Inflammatory macrophage treated with lipopolysaccharide for 1 hour (primary cell): Measurements from ENCODE around the gene CFAP97D2.
"Not testable (repeated sequence)": the region's sequence is repeated elsewhere in the genome, so short reads cannot be mapped to it uniquely, and the experiment has no call there.

ENCODE experiments used
- DNase-seq, 2 donors: peaks; one replicate each; pipeline ENCODE4 v3.0.0-alpha.2; 2020 to 2022

CFAP97D2 gene

DNA sequence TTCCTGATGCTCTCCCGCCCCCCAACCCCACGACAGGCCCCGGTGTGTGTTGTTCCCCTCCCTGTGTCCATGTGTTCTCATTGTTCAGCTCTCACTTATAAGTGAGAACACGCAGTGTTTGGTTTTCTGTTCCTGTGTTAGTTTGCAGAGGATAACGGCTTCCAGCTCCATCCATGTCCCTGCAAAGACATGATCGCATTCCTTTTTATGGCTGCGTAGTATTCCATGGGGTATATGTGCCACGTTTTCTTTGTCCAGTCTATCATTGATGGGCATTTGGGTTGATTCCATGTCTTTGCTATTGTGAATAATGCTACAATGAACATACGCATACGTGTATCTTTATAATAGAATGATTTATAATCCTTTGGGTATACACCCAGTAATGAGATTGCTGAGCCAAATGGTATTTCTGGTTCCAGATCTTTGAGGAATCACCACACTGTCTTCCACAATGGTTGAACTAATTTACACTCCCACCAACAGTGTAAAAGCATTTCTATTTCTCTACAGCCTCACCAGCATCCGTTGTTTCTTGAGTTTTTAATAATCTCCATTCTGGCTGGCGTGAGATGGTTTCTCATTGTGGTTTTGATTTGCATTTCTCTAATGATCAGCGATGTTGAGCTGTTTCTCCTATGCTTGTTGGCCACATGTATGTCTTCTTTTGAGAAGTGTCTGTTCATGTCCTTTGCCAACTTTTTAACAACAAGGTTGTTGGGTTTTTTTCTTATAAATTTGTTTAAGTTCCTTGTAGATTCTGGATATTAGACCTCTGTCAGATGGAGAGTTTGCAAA, 20.0 kb upstream of the CFAP97D2 start:
- not testable (repeated sequence) for DNase-seq

DNA sequence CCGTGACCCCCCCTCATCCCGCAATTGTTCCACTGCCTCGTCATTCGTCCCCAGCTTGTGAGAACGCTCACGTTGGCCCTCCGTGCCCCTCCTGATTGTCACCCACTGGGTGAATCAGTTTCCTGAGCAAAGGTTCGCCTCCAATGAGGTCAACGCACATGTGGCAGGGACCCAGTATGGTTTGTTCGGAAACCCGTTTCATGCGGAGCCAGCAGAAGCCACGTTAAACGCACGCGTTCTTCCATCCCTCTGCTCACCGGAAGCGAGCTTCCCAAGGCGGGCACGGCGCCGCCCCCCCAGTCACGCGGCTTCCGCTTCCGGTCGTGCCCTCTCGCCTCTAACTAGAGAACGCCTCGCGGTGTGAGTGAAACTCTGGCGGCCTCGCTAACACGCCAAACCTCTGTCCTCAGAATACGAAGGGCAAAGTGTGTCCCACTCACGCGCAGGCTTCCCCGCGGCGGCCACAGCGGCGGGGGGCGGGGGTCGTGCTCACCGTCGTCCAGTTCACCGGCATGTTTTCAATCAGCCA, 18.0 kb upstream of the CFAP97D2 start:
- no peak for DNase-seq

DNA sequence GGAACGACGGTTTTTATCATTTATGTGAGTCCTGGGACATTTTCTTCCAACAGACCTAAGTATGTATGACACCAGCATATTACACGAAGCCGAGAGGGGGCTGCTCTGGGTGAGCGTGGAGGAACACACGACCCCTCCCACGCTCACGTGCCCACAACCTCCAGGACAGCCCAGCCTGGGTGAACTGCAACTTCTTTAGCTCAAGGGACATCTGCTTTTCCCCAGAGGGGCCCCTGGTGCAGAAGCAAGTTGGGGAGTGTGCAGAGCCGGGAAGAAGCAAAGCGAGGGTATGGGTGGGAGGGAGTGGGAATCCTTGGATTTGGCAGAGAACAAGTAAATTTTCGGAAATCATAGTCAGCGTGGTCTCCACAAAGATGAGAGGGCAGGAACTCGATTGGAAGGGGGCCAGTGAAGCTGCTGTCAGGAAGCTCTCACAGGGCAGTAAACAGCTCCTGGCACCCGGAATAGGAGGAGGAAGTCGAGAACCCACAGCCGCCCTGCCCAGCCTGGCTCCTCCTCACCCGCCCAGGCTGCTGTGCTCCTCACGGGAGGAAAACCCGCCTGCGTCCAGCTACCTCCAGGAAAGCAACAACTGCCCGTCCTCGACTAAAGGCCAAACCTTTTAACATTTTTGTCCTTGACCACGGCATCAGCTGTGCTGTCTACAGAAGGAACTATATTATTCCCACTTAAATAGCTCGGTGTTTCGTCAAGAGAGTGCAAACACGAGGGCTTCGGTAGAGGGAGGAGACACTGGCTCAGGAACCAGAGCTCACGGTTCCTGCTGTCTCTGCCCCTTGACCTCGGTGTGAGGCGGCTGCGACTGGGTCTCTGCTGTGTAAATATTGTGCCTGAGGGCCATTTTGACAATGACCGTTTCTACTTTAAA, 17.2 kb upstream of the CFAP97D2 start:
- peak; percentile 48 to 56 for DNase-seq

DNA sequence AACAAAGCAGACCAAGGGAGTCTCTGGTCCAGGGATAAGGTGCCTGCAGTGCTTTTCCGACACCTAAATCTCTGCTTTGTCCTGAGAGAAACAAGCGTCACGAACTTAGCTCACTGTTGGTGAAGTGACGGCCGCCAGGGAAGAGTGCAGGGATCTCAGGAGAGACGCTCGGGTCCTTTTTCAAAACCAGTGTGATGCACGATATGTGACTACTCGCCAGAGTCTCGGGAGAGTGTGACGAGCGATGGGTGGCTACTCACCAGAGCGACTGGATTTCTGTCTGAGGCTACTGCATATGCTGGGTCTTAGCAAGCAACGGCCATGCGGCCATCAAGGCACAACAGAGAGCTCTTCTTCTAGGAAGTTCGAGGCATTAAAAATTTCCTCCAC, 16.5 kb upstream of the CFAP97D2 start:
- DNase-seq, result no peak

DNA sequence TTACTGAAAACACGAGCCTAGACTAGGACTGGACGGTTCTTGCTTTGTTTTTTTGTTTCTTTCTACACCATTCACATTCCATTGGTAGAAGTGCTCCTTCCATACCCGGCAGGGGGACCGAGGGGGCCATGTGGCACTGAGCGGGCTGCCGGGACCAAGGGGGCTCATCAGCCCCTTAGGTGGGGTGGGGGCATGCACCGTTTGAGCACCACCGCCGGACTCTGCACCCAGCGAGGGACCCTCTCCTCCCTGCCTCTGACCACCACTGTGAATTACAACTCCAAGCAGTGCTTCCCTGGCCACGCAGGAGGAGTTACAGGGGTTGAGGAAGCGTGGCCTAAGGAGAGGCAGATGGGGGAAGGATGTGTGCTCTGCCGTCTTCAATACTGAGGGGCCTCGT, 15.0 kb upstream of the CFAP97D2 start:
- no peak for DNase-seq

DNA sequence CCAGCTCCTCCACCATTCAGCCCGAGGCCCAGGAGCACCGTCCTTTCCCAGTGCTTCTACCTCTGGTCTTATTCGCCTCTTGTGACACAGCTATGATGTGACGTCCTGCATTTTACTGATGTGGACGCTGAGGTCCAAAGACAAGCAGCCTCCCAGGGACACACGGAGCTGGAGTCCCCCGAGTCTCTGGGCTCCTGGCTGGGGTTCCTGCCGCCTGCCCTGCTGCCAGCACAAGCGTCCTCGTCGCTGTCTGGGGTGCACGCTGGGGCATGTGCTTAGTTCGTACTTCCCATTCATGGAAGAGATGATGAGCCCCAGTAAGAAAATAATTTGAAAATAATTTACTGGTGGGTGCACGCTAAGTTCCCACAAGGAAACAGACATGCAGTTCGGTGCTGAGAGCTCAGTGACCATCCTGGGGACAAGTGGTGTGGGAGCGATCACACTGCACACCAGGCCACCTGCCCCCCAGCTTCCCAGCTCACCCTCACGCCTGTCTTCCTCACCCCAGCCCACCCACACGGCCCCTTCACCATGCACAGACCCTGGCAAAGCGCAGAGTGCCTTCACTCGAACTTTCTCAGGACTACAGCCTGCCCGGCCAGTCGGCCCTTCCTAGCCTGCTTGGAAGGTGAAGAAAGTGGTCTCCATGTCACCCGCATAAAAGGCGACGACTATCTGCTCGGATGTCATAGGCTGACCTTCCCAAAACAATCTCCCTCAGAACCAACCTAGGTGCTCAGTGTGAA, 14.2 kb upstream of the CFAP97D2 start:
- DNase-seq, result no peak

DNA sequence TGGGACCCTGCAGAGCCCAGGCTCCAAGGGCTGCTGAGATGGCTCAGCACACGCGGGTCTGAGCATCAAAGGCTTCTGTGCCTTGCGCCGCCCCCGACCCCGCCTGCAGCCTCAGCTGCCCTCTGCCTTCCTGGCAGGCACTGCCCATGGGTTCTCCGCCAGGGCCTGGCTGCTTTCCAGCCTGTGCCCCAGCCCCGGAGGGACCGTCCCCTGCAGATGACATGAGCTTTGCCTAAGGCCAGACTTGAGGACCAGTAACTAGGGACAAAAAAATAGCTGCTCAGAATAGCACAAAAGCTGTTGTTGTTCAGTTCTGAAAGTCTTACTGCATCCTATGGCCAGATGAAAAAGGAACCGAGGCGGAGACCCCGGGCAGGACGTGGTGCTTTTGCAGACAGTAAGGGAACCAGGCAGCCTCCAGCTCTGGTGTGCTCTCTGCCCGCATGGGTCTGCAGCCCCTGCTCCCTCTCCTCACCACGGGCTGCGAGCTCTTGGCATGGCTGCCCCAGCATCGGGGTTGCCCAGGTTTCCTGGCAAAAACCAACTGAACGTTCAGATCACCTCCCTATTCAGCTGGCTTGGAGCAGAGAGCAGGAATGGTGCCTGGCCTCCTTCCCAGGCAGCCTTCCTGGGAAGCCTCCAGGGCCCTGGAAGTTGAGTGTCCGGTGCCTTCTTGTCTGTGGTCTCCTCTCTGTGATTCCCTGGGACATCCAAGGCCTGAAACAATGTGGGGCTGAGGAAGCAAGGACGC, 12.5 kb upstream of the CFAP97D2 start:
- no peak for DNase-seq

DNA sequence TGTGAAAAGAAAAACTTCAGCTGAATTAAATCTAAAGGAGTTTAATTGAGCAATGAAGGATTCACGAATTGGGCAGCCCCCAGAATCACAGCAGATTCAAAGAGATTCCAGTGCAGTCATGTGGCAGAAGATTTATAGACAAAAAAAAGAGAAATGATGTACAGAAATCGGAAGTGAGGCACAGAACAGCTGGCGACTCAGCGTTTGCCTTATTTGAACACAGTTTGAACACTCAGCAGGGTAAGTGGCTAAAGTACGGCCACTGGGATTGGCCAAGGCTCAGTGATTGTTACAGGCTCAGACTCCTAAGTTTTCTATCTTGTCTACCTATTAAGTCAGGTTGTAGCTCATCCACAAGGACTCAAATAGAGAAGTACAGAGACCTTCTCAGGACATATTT, 11.6 kb upstream of the CFAP97D2 start:
- DNase-seq, result peak; percentile 32 to 67

DNA sequence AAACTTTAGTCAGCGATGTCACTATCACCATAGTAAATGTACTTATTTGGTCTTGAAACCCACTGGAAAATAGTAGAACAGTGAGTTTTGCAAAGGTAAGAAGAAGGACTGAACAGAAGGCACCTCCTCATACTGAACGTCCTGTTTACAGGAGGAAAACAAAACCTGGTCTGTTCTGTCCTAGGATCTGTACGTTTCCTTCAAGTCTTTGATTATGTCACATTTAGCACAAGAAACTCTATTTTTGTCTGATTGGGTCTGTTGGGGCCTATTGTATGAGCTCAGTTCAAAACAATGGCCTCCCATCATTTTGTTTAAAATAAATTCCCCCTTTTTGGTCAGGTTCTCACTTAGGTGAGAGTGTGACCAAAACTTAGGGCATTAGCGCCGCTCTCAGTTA, 11.2 kb upstream of the CFAP97D2 start:
- DNase-seq, result no peak

DNA sequence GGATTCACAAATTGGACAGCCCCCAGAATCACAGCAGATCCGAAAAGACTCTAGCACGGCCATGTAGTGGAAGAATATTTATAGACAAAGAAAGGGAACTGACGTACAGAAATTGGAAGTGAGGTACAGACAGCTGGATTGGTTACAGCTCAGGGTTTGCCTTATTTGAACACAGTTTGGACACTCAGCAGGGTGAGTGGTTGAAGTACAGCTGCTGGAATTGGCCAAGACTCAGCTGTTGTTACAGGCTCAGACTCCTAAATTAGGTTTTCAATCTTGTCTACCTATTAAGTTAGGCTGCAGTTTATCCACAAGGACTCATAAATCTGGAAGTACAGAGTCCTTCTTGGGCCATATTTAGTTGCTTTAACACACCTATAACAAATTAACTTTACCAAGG, 5.8 kb upstream of the CFAP97D2 start:
- DNase-seq, result no peak

DNA sequence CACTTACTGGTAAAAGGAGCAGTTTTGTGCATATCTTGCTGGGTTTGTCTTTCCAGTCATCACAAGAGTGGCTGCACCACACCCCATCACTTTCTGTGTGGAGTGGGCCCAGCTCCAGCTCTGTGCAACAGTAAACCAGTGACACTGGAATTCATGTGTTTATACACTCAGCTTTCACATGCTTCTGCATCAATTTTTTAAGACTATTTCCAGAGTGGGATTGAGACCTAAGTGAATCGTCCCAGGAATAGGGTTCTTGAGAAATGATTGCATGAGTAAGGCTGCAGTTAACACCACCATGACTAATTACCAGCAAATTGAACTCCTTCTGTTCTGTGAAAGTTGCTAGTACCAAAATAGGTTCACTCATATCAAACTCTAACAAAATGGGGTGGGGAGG, 5.3 kb upstream of the CFAP97D2 start:
- DNase-seq, result no peak

DNA sequence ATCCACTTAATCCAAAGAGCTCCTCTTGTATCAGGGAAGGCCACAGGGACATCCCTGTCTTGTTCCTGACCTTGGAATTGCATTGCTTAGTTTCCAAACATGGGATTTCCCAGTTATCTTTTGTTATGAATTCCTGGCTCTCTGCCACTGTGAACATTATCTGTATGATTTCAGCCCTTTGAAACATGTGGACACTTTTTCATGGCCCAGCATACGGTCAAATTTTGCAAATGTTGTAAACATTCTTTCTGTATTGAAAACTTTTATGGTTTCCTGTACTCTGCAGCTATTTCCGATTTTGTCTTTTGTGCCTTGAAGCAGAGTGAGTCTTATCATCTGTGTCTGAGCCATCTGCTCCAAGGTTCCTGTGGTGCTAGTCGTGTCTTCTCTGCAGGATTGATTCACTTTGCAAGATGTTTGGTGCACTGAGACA, 4.5 kb upstream of the CFAP97D2 start:
- DNase-seq, result no peak

DNA sequence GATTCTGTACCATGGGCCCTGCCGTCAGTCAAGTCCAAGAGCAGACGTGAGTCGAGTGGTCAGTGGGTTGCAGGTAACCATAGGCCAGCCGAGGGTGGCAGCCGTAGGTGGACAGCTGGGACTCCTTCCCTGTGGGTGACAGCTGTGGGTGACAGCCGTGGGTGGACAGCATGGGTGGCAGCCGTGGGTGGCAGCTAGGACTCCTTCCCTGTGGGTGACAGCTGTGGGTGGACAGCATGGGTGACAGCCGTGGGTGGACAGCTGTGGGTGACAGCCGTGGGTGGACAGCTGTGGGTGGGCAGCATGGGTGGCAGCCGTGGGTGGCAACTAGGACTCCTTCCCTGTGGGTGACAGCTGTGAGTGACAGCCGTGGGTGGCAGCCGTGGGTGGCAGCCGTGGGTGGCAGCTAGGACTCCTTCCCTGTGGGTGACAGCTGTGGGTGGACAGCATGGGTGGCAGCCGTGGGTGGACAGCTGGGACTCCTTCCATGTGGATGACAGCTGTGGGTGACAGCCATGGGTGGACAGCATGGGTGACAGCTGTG, 2.6 kb upstream of the CFAP97D2 start:
- DNase-seq, result not testable (repeated sequence)

DNA sequence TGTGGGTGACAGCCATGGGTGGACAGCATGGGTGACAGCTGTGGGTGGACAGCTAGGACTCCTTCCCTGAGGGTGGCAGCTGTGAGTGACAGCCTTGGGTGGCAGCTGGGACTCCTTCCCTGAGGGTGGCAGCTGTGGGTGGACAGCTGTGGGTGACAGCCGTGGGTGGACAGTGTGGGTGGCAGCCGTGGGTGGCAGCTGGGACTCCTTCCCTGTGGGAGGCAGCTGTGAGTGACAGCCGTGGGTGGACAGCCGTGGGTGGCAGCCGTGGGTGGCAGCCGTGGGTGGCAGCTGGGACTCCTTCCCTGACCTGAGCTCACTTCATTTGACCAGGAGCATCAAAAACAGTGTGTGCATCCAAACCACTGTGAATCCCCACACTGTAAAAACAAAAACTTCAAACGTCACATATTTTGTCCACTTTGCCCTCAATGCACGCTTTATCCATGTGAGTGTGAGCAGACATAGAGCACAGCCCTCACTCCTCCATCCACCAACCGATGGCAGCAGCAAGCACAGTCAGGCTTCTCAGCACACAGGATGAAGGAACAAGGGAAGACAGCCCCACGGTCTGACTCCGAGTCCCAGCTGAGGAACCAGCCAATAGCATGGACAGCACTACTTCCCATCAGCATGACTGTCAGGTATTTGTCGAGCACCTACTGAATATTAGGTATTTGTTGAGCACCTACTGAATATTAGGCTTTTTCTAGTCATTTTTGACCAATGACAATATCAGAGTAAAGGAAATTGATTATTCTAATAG, 1.6 kb upstream of the CFAP97D2 start:
- DNase-seq, result no peak

DNA sequence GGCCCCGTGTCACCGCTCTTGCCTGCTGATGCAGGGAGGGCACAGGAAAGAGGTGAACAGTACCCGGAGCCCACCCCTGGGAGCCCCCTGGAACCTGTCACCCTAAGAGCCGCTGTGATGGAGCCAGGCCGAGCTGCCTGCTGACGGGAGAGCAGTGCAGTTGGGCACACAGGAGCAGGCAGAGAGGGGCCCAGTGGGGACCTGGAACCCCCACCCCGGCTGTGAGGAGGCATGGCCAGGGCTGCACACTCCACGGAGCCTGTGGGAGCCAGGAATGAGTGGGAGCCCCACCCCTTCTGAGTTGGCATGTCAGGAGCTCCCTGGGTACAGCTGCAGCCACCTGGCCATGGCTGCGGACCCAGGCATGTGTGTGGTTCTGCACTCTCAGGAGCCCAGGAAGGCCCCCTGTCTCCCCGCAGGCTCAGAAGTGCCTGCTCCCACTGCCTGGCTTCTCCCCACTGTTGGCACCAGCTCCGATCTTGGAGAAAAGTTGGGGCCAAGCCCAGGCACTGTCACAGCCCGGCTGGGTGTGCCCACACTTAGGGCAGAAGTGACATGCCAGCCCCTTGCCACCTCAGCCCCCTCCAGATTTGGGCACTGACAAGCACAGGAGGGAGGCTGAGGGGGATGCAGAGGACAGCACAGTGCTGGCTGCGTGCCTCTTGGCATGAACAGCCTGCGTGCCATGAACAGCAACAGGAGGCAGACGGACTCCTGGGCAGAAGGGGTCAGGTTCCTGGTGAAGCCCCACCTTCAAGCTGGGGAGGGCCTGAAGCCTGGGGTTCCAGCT, 6.3 kb downstream of the CFAP97D2 start:
- no peak for DNase-seq

DNA sequence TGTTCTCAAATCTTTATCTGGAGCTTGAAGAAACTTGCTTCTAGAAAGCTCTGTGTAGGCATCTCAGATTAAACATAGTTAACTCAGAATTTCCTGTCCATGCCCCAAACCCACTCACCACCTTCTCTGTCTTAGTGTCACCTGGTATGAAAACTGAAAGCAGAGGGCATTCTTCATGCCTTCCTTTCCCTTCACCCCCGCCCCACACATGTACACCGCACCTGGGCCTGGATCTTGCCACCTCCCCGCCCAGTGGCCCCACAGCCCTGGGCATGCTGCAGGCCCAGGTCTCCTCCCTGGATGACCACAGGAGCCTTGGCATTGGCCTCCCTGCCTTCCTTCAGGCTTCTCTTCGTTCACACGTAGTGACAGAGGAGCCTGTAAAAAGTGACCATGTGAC, 15.8 kb downstream of the CFAP97D2 start:
- DNase-seq, result no peak

DNA sequence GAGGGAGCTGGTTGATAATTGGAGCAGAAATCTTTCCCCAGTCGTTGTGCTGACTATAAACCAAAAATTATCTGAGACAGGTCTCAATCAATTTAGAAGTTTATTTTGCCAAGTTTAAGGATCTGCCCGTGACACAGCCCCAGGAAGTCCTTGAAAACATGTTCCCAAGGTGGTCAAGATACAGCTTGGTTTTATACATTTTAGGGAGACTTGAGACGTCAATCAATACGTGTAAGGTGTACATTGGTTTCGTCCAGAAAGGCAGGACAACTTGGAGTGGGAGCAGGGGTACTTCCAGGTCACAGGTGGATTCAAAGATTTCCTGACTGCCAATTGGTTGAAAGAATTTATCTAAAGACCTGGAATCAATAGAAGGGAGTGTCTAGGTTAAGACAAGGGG, 17.6 kb downstream of the CFAP97D2 start:
- no peak for DNase-seq

DNA sequence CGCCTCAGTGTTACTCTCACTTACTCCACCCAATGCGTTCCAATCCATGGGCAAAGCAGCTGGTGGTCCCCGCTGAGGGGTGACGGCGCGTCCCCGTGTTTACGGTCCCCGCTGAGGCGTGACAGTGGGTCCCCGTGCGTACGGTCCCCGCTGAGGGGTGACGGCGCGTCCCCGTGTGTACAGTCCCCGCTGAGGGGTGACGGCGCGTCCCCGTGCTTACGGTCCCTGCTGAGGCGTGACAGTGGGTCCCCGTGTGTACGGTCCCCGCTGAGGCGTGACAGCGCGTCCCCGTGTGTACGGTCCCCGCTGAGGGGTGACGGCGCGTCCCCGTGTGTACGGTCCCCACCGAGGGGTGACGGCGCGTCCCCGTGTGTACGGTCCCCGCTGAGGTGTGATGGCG, 19.5 kb downstream of the CFAP97D2 start:
- DNase-seq, result no peak

DNA sequence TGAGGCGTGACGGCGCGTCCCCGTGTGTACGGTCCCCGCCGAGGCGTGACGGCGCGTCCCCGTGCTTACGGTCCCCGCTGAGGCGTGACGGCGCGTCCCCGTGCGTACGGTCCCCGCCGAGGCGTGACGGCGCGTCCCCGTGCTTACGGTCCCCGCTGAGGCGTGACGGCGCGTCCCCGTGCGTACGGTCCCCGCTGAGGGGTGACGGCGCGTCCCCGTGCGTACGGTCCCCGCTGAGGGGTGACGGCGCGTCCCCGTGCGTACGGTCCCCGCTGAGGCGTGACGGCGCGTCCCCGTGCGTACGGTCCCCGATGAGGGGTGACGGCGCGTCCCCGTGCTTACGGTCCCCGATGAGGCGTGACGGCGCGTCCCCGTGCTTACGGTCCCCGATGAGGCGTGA, 20.5 kb downstream of the CFAP97D2 start:
- DNase-seq, result not testable (repeated sequence)

DNA sequence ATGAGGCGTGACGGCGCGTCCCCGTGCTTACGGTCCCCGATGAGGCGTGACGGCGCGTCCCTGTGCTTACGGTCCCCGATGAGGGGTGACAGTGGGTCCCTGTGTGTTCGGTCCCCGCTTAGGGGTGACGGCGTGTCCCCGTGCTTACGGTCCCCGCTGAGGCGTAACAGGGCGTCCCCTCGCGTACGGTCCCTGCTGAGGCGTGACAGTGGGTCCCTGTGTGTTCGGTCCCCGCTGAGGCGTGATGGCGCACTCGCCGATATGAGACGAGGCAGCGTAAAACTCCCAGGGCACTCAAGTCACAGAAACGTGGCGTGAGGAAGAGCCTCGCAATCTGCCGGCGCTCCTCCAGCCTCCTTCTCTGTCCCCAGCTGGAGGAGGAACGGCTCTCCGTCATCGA, 20.9 kb downstream of the CFAP97D2 start:
- no peak for DNase-seq
